WTC11 (cell line): Measurements from ENCODE around the gene CDH1. TPM values are rescaled to one million over a fixed set of nuclear protein-coding genes. Genes with fewer than 3 reads are reported as not detected.
A peak's percentile ranks its signal among the peaks of the same experiment; 100 is the strongest.

Source experiments
- ATAC-seq: fragments of 200-7000 bp; cut with Tn5 transposase; 2 replicates; pipeline ENCODE4 v1.10.0; 2021; ENCODE audit warnings: mild to moderate bottlenecking, moderate library complexity
- CTCF ChIA-PET: fragments of 300-600 bp; sonication (Branson Sonifier 250); formaldehyde crosslinking; loops from one replicate; lab custom pipeline; 2021; ENCODE audit warnings: antibody characterized with exemption; lab: Charles Lee
- POLR2A ChIA-PET: fragments of 350-600 bp; sonication (Branson Sonifier 250); formaldehyde crosslinking; loops from one replicate; lab custom pipeline; 2021; ENCODE audit warnings: antibody characterized with exemption; lab: Charles Lee
- DNase-seq: peaks from one replicate; pipeline ENCODE4 v3.0.0; 2021; ENCODE audit warnings: low spot score
- H3K27ac Mint-ChIP-seq: 2 replicates; pipeline ENCODE4 v1.8.0; 2021; ENCODE audit warnings: mixed read lengths
- H3K27me3 Mint-ChIP-seq: 2 replicates; pipeline ENCODE4 v1.8.0; 2021; ENCODE audit warnings: low read depth, mild to moderate bottlenecking, moderate library complexity, mixed read lengths
- H3K36me3 Mint-ChIP-seq: 2 replicates; pipeline ENCODE4 v1.8.0; 2021; ENCODE audit warnings: mixed read lengths
- H3K4me1 Mint-ChIP-seq: 2 replicates; pipeline ENCODE4 v1.8.0; 2022; ENCODE audit warnings: mixed read lengths
- H3K4me3 Mint-ChIP-seq: 2 replicates; pipeline ENCODE4 v1.8.0; 2021; ENCODE audit warnings: mild to moderate bottlenecking, moderate library complexity, mixed read lengths
- H3K9me3 Mint-ChIP-seq: 2 replicates; pipeline ENCODE4 v1.8.0; 2021; ENCODE audit warnings: mixed read lengths
- ARID4B ChIP-seq: sonication (generic); formaldehyde crosslinking; IDR thresholded peaks from 2 replicates; pipeline ENCODE4 v1.8.0; 2023; ENCODE audit warnings: missing genetic modification reagents, mild to moderate bottlenecking, borderline replicate concordance
- ATF3 ChIP-seq: sonication (generic); formaldehyde crosslinking; conservative IDR thresholded peaks from 2 replicates; pipeline ENCODE4 v1.8.1; 2022; ENCODE audit warnings: mild to moderate bottlenecking, missing genetic modification reagents
- CTCF ChIP-seq: fragments of 200-600 bp; IDR thresholded peaks from 2 replicates; pipeline ENCODE4 v1.8.0; 2022; ENCODE audit warnings: antibody characterized with exemption
- E2F1 ChIP-seq: sonication (generic); formaldehyde crosslinking; IDR thresholded peaks from 2 replicates; pipeline ENCODE4 v1.8.0; 2022; ENCODE audit warnings: mild to moderate bottlenecking, missing genetic modification reagents
- EMX1 ChIP-seq: fragments of 250-450 bp; sonication (Bioruptor Pico); IDR thresholded peaks from 2 replicates; pipeline ENCODE4 v1.8.0; 2021; ENCODE audit warnings: mild to moderate bottlenecking
- GTF2I ChIP-seq: fragments of 250-450 bp; sonication (Bioruptor Pico); conservative IDR thresholded peaks from 2 replicates; pipeline ENCODE4 v1.4.0; 2021; ENCODE audit warnings: mild to moderate bottlenecking
- IRF2 ChIP-seq: sonication (generic); formaldehyde crosslinking; IDR thresholded peaks from 2 replicates; pipeline ENCODE4 v1.8.0; 2022; ENCODE audit warnings: low read depth, missing genetic modification reagents, borderline replicate concordance
- KAT7 ChIP-seq: sonication (generic); formaldehyde crosslinking; IDR thresholded peaks from 2 replicates; pipeline ENCODE4 v1.8.1; 2023; ENCODE audit warnings: missing genetic modification reagents, mild to moderate bottlenecking, borderline replicate concordance
- MAX ChIP-seq: sonication (generic); formaldehyde crosslinking; IDR thresholded peaks from 2 replicates; pipeline ENCODE4 v1.8.0; 2022; ENCODE audit warnings: mild to moderate bottlenecking, missing genetic modification reagents
- MYBL2 ChIP-seq: sonication (generic); formaldehyde crosslinking; IDR thresholded peaks from 2 replicates; pipeline ENCODE4 v1.8.1; 2023; ENCODE audit warnings: mild to moderate bottlenecking, moderate library complexity, missing genetic modification reagents
- PRDM15 ChIP-seq: sonication (generic); formaldehyde crosslinking; IDR thresholded peaks from 2 replicates; pipeline ENCODE4 v1.8.0; 2022; ENCODE audit warnings: missing genetic modification reagents
- TEAD1 ChIP-seq: sonication (generic); formaldehyde crosslinking; IDR thresholded peaks from 2 replicates; pipeline ENCODE4 v1.8.0; 2022; ENCODE audit warnings: mild to moderate bottlenecking, missing genetic modification reagents
- TP53 ChIP-seq: sonication (generic); formaldehyde crosslinking; IDR thresholded peaks from 2 replicates; pipeline ENCODE4 v1.8.1; 2023; ENCODE audit warnings: mild to moderate bottlenecking, missing genetic modification reagents
- ZNF138 ChIP-seq: sonication (generic); formaldehyde crosslinking; conservative IDR thresholded peaks from 2 replicates; pipeline ENCODE4 v1.8.1; 2022; ENCODE audit warnings: mild to moderate bottlenecking, moderate library complexity, missing genetic modification reagents
- ZNF396 ChIP-seq: fragments of 250-450 bp; sonication (Bioruptor Pico); IDR thresholded peaks from 2 replicates; pipeline ENCODE4 v1.8.0; 2021; ENCODE audit warnings: mild to moderate bottlenecking, moderate library complexity, borderline replicate concordance
- ZNF416 ChIP-seq: fragments of 250-450 bp; sonication (Bioruptor Pico); IDR thresholded peaks from 2 replicates; pipeline ENCODE4 v1.9.0; 2021; ENCODE audit warnings: mild to moderate bottlenecking, inconsistent platforms
- ZNF423 ChIP-seq: fragments of 250-450 bp; sonication (Bioruptor Pico); IDR thresholded peaks from 2 replicates; pipeline ENCODE4 v2.1.2; 2022; ENCODE audit warnings: mild to moderate bottlenecking, moderate library complexity
- total RNA-seq: library from RNA; stranded (reverse); gene quantifications from 3 replicates; pipeline ENCODE4 v1.2.3, GENCODE V29; 2021

CDH1 gene
- total RNA-seq, 1 experiment from 2014 or later = 278 TPM

GRCh38 chr16:68700831-68701230 lies 36.3 kb upstream of the CDH1 start (continued):
- TF ChIP-seq ZNF138 (CRISPR knock-in tag) (no peak), IRF2 (CRISPR knock-in tag) (no peak), KAT7 (CRISPR knock-in tag) (no peak), E2F1 (CRISPR knock-in tag) (no peak)
- TF ChIP-seq, all 79 proteins: peak for 0

- peak overlapping the region; percentile 74; the same call in 1 of the 2 replicates for H3K27ac Mint-ChIP-seq
- CTCF ChIA-PET = interaction anchor here (0.5 to 2.8 kb wide), 13 partner anchors 14 to 175 kb away, joined by 3 to 15 read pairs (median 3); partner anchors contain the start of gene ZFP90
These were observed 32.7 kb upstream of the CDH1 start for GRCh38 chr16:68704232-68704867.

GRCh38 chr16:68707340-68708152 lies 29.5 kb upstream of the CDH1 start:
- DNase-seq (peak; percentile 67), ATAC-seq (peak; percentile 81)
- Mint-ChIP-seq H3K9me3 (no peaks in the 10 kb centered on the region), H3K4me1 (peaks cover 30% of the 10 kb centered on the region), H3K27me3 (no peaks in the 10 kb centered on the region), H3K27ac (peak overlapping the region; percentile 30; the same call in 1 of the 2 replicates), H3K4me3 (no peak overlapping the region), H3K36me3 (no peaks in the 10 kb centered on the region)
- ChIA-PET CTCF (interaction anchor here (0.6 to 2.1 kb wide), 15 partner anchors 29 to 187 kb away, joined by 3 to 7 read pairs (median 4); partner anchors contain the start of genes CDH1 and TANGO6), POLR2A (interaction anchor here (0.6 to 1.6 kb wide), 3 partner anchors 29 to 85 kb away, joined by 3 read pairs; partner anchors contain the start of gene CDH1)
- TF ChIP-seq MYBL2 (CRISPR knock-in tag) = no peak
- TF ChIP-seq ZNF396 (CRISPR knock-in tag) = no peak
- TF ChIP-seq ARID4B = no peak
- no peak for TF ChIP-seq TP53 (CRISPR knock-in tag)
- TF ChIP-seq PRDM15 (CRISPR knock-in tag) = no peak
- no peak for TF ChIP-seq EMX1 (CRISPR knock-in tag)

More at GRCh38 chr16:68704232-68704867, 32.7 kb upstream of the CDH1 start:
- H3K9me3 Mint-ChIP-seq = no peaks in the 10 kb centered on the region
- ATAC-seq = peak; percentile 84
- H3K36me3 Mint-ChIP-seq = peaks cover 4% of the 10 kb centered on the region; the same call in 1 of the 2 replicates
- H3K4me3 Mint-ChIP-seq = no peak overlapping the region
- H3K4me1 Mint-ChIP-seq = peaks cover 11% of the 10 kb centered on the region
- POLR2A ChIA-PET = interaction anchor here (0.7 kb wide), 3 partner anchors 102 to 713 kb away, joined by 3 read pairs; no protein-coding TSS in a partner anchor
- no peaks in the 10 kb centered on the region for H3K27me3 Mint-ChIP-seq
- 0 out of 2 replicates have a peak, but pooled peaks have one; percentile 25 for TF ChIP-seq ZNF423 (CRISPR knock-in tag)
- peak; percentile 62 for TF ChIP-seq CTCF
- TF ChIP-seq ZNF416 (CRISPR knock-in tag) = 0 out of 2 replicates have a peak, but pooled peaks have one; percentile 15
- TF ChIP-seq TEAD1 (CRISPR knock-in tag) = peak; percentile 84; the same call in 1 of the 2 replicates
- TF ChIP-seq GTF2I (CRISPR knock-in tag) = peak; percentile 57; the same call in 1 of the 2 replicates
- no peak for TF ChIP-seq ATF3 (CRISPR knock-in tag)
- no peak; the same call in 1 of the 2 replicates for TF ChIP-seq MAX (CRISPR knock-in tag)
- TF ChIP-seq, all 79 proteins: peak for 5
- peak; percentile 93 for DNase-seq
